ENCODE results near the gene ALKBH2.
"Not testable (repeated sequence)": the region's sequence is repeated elsewhere in the genome, so short reads cannot be mapped to it uniquely, and the experiment has no call there.

ALKBH2 gene

DNA sequence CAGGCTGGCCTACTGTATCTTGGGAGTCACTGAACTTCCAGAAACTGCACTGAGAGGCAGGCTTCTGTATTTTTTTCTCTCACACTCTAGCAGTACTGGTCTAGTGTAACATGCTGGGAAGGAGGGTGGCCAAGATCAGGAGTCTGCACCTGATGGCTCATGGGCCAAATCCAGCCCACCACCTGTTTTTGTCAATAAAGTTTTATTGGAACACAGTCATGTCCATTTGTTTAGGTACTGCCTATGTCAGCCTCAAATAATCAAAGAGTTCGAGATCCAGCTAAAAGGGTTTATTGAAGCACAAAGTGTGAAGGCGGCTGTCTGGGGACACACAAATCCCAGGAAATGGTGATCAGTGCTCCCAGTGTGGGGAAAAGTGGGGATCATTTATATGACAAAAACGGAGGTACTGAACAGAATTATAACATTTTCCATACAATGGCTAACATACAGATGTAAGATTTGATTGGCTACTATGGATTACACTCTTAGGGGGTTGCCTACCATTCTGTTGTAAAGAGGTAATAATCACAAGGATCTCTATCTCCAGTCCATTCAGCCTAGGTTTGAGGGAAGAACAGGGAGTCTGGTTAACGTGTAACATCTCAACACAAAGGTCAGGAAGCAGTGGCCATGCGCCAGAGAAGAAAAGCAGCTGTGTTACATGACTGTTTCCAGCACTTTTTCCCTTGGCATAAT is 28.0 kb downstream of the ALKBH2 start:
- DNase-seq (ENCODE audit: low read depth) = no peak
- no peak overlapping the region for H3K4me3 ChIP-seq (ENCODE audit: control insufficient read depth, low read depth, low read length)
- TF ChIP-seq, protein P1, sequence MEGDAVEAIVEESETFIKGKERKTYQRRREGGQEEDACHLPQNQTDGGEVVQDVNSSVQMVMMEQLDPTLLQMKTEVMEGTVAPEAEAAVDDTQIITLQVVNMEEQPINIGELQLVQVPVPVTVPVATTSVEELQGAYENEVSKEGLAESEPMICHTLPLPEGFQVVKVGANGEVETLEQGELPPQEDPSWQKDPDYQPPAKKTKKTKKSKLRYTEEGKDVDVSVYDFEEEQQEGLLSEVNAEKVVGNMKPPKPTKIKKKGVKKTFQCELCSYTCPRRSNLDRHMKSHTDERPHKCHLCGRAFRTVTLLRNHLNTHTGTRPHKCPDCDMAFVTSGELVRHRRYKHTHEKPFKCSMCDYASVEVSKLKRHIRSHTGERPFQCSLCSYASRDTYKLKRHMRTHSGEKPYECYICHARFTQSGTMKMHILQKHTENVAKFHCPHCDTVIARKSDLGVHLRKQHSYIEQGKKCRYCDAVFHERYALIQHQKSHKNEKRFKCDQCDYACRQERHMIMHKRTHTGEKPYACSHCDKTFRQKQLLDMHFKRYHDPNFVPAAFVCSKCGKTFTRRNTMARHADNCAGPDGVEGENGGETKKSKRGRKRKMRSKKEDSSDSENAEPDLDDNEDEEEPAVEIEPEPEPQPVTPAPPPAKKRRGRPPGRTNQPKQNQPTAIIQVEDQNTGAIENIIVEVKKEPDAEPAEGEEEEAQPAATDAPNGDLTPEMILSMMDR (IDR thresholded peaks at IDR 0.05; ENCODE audit: control insufficient read depth, insufficient read depth, low read depth, low read length, missing control alignments) = no peak

DNA sequence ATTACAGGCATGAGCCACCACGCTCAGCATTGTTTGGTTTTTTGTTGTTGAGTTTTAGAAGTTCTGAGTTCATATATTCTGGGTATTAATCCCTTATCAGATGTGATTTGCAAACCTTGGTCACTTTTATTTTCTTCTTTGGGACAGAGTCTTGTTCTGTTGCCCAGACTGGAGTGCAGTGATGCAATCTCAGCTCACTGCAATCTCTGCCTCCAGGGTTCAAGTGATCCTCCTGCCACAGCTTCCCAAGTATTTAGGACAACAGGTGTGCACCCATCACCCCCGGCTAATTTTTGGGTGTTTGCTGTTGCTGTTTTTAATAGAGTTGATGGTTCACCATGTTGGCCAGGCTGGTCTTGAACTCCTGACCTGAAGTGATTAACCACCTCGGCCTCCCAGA is 29.1 kb downstream of the ALKBH2 start:
- H3K4me3 ChIP-seq (ENCODE audit: control insufficient read depth, low read depth, low read length) = no peak overlapping the region
- no peak for DNase-seq (ENCODE audit: low read depth)
- TF ChIP-seq, protein P1 (IDR thresholded peaks at IDR 0.05; ENCODE audit: control insufficient read depth, insufficient read depth, low read depth, low read length, missing control alignments) = no peak

DNA sequence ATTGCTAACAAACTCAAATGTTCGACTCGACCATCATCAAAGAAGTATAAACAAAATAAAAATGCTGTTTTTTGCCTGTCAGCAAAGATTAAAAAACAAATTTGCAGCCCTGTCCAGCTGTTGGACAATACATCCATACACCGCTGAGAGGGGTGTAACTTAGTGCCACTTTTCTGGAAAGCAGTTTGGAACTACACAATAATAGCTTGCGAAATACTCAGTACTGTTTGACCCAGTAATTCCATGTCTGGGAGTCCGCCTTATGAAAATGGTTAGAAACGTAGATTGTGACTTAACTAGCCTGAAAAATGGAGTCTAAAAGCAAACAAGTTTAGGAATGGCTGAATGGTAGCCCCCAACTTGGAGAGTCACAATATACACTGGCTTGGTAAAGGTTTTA is 34.5 kb downstream of the ALKBH2 start:
- H3K4me3 ChIP-seq (ENCODE audit: control insufficient read depth, low read depth, low read length) = no peak overlapping the region
- TF ChIP-seq, protein P1 (IDR thresholded peaks at IDR 0.05; ENCODE audit: control insufficient read depth, insufficient read depth, low read depth, low read length, missing control alignments) = no peak
- no peak for DNase-seq (ENCODE audit: low read depth)

DNA sequence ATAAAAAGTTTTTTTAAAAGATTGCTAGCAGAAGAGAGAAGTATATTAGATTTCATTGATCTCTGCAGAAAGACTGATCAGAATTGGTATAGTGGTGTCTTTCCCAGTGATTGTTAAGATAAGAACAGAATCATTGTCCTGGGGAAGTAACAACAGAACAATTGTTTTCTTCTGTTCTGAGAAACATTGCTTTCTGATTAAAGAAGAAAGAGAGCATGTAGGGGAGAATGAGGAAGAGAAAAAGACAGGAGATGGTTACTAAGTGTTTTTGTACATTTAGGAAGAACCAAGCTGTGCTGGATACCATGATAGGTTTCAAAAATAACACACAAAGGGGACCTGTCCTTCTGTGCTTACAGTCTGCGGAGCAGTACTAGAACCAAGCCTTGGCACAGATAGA is 35.9 kb downstream of the ALKBH2 start:
- TF ChIP-seq, protein P1 (IDR thresholded peaks at IDR 0.05; ENCODE audit: control insufficient read depth, insufficient read depth, low read depth, low read length, missing control alignments) = no peak
- H3K4me3 ChIP-seq (ENCODE audit: control insufficient read depth, low read depth, low read length) = no peak overlapping the region
- no peak for DNase-seq (ENCODE audit: low read depth)

DNA sequence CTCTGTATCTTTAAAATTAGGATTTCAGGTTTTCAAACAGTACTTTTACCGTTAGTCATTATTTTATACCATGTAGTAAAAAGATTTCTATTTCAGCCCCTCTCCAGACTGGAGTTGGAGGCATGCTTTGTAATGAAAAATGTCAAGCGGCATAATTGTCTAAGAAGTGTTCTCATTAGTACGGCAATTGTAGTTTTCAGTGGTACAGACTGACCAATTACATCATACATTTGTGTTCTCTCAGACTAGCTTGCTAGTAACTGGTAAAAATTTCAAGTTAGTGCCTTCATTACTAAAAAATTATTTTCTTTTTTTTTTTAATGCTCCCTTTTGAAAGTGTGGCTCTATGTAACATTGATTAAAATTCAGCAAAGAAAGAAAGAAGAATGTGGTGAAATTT is 36.4 kb downstream of the ALKBH2 start:
- TF ChIP-seq, protein P1 (IDR thresholded peaks at IDR 0.05; ENCODE audit: control insufficient read depth, insufficient read depth, low read depth, low read length, missing control alignments) = no peak
- DNase-seq (ENCODE audit: low read depth) = no peak
- no peak overlapping the region for H3K4me3 ChIP-seq (ENCODE audit: control insufficient read depth, low read depth, low read length)

DNA sequence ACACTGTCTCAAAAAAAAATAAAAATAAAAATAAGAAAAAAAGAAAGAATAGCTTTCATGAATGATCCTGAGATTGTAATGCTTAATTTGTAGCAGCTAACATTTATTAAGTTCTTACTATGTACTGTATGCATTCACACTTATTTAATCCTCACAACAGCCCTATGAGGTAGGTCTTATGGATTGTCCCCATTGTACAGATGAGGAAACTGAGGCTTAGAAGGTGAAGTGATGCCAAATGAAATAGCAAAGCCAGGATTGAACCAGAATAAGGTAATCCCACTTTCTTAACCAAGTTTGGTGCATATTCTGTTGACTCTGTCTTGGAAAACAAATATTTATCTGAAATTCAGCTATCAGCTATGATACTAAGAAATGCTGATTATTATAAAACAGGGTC is 38.8 kb downstream of the ALKBH2 start:
- no peak for DNase-seq (ENCODE audit: low read depth)
- no peak overlapping the region for H3K4me3 ChIP-seq (ENCODE audit: control insufficient read depth, low read depth, low read length)
- TF ChIP-seq, protein P1 (IDR thresholded peaks at IDR 0.05; ENCODE audit: control insufficient read depth, insufficient read depth, low read depth, low read length, missing control alignments) = no peak

DNA sequence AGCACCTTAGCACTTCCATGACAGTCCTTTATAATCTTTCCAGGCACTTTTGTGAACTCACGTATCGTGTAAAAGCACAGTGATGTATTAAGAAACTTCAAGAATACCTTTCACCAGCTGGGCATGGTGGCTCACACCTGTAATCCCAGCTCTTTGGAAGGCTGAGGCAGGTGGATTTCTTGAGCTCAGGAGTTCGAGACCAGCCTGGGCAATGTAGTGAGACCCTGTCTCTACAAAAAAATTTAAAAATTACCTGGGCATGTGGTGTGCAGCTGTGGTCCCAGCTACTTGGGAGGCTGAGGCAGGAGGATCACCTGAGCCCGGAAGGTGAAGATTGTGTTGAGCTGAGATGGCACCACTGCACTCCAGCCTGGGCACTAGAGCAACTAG is 39.2 kb downstream of the ALKBH2 start:
- not testable (repeated sequence) for DNase-seq (ENCODE audit: low read depth)

More for the DNA sequence above, 39.2 kb downstream of the ALKBH2 start:
- H3K4me3 ChIP-seq (ENCODE audit: control insufficient read depth, low read depth, low read length) = not testable (repeated sequence)
